ENCODE measurements around the gene PDAP1. TPM values are rescaled to one million over a fixed set of nuclear protein-coding genes. Genes with fewer than 3 reads are reported as not detected.
"Not testable (repeated sequence)": the region's sequence is repeated elsewhere in the genome, so short reads cannot be mapped to it uniquely, and the experiment has no call there.

PDAP1 gene
- total RNA-seq, 1 donor from 2014 or later: 89.1 TPM

DNA sequence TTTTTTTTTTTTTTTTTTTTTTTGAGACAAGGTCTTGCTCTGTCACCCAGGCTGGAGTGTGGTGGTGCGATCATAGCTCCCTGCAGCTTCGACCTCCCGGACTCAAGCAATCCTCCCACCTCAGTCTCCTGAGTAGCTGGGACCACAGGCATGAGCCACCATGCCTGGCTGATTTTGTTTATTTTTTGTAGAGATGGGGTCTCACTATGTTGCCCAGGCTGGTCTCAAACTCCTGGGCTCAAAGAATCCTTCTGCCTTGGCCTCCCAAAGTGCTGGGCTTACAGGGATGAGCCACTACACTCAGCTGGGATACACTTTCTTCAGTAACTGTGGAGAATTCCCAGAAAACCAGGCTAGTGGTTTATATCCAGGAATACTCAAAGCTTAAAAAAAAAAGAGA is 57.8 kb downstream of the PDAP1 start:
- DNase-seq (ENCODE audit: low read depth): not testable (repeated sequence)

Other genes with a start within 250 kb of the PDAP1 start
- not detected in 2 replicates for gene KPNA7, start 200.5 kb downstream of the PDAP1 start, total RNA-seq
- 0.05 and 1.4 TPM in 2 replicates for gene MYH16, start 135.8 kb downstream of the PDAP1 start, total RNA-seq
- 101 and 169 TPM in 2 replicates for gene ARPC1A, start 82.7 kb downstream of the PDAP1 start, total RNA-seq
- 565 and 690 TPM in 2 replicates for gene ARPC1B, start 33.9 kb downstream of the PDAP1 start, total RNA-seq
- 77.7 and 128 TPM in 2 replicates for gene BUD31, start 372 bp upstream of the PDAP1 start, total RNA-seq
- 6.7 and 8.7 TPM in 2 replicates for gene PTCD1, start 30.2 kb upstream of the PDAP1 start, total RNA-seq
- gene CPSF4, start 30.3 kb upstream of the PDAP1 start, total RNA-seq: 21.6 and 22.2 TPM in 2 replicates
- gene ATP5MF, start 57.6 kb upstream of the PDAP1 start, total RNA-seq: 510 and 1,187 TPM in 2 replicates
- gene ZNF789, start 64.3 kb upstream of the PDAP1 start, total RNA-seq: 3.0 and 8.8 TPM in 2 replicates
- gene ZNF394, start 91.7 kb upstream of the PDAP1 start, total RNA-seq: 28.4 and 36.8 TPM in 2 replicates
- 10.1 and 19.8 TPM in 2 replicates for gene ZKSCAN5, start 96.1 kb upstream of the PDAP1 start, total RNA-seq
- gene FAM200A, start 143.5 kb upstream of the PDAP1 start, total RNA-seq: 7.5 and 13.3 TPM in 2 replicates
- 69.5 and 91.5 TPM in 2 replicates for gene ZNF655, start 150.0 kb upstream of the PDAP1 start, total RNA-seq
- 0.55 TPM in 1 of 2 replicates, not detected in the other for gene TMEM225B, start 189.7 kb upstream of the PDAP1 start, total RNA-seq
- gene ZSCAN25, start 208.3 kb upstream of the PDAP1 start, total RNA-seq: 10.1 and 16.6 TPM in 2 replicates